Osteocyte (in vitro differentiated cells): ENCODE results near the gene PATE2. TPM values are rescaled to one million over a fixed set of nuclear protein-coding genes. Genes with fewer than 3 reads are reported as not detected.

Experiments
- DNase-seq: peaks from one replicate; pipeline ENCODE4 v3.0.0; 2021; ENCODE audit warnings: mixed read lengths; ENCODE audit not compliant: unreplicated experiment; ENCODE audit errors: extremely low spot score
- H3K27ac Mint-ChIP-seq: one replicate; pipeline ENCODE4 v1.8.0; 2021; ENCODE audit warnings: mild to moderate bottlenecking, mixed read lengths; ENCODE audit not compliant: unreplicated experiment
- H3K27me3 Mint-ChIP-seq: one replicate; pipeline ENCODE4 v1.8.0; 2021; ENCODE audit warnings: mixed read lengths; ENCODE audit not compliant: unreplicated experiment
- H3K36me3 Mint-ChIP-seq: one replicate; pipeline ENCODE4 v1.8.0; 2021; ENCODE audit warnings: mixed read lengths; ENCODE audit not compliant: unreplicated experiment
- H3K4me1 Mint-ChIP-seq: one replicate; pipeline ENCODE4 v1.8.0; 2021; ENCODE audit warnings: mixed read lengths; ENCODE audit not compliant: unreplicated experiment
- H3K4me3 Mint-ChIP-seq: one replicate; pipeline ENCODE4 v1.8.0; 2021; ENCODE audit warnings: mild to moderate bottlenecking, moderate library complexity, mixed read lengths; ENCODE audit not compliant: unreplicated experiment
- H3K9me3 Mint-ChIP-seq: one replicate; pipeline ENCODE4 v1.8.0; 2021; ENCODE audit warnings: mixed read lengths; ENCODE audit not compliant: unreplicated experiment
- total RNA-seq: library from RNA; stranded (reverse); gene quantifications from 2 replicates; pipeline ENCODE4 v1.2.1, GENCODE V29; 2021
- TF ChIP-seq, protein P1 (sequence below): fragments of 200-600 bp; sonication (generic); IDR thresholded peaks from 2 replicates; pipeline ENCODE4 v1.5.0; 2021; ENCODE audit warnings: antibody characterized with exemption, mild to moderate bottlenecking, moderate library complexity

The PATE2 gene
- total RNA-seq, 1 donor from 2014 or later, result not detected

DNA sequence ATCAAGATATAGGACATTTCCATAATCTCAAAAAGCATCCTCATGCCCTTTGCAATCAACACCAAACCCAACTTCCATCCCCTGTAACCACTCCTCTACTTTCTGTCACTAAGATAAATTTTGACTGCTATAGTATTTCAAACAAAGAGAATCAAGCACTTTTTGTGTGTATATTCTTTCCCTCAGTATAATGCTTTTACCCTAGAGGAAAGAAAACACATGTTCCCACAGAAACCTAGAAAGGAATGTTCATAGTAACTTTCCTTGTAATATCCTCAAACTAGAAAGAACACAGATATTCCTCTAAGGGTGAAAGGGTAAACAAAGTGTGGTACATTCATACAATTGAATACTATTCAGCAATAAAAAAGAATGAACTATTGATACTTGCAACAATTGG, 38.0 kb downstream of the PATE2 start:
- no peaks in the 10 kb centered on the region for H3K36me3 Mint-ChIP-seq
- no peak for DNase-seq
- H3K9me3 Mint-ChIP-seq, result peaks cover 6% of the 10 kb centered on the region
- H3K4me3 Mint-ChIP-seq, result no peak overlapping the region
- no peak overlapping the region for H3K27ac Mint-ChIP-seq
- no peaks in the 10 kb centered on the region for H3K4me1 Mint-ChIP-seq
- TF ChIP-seq, protein P1, sequence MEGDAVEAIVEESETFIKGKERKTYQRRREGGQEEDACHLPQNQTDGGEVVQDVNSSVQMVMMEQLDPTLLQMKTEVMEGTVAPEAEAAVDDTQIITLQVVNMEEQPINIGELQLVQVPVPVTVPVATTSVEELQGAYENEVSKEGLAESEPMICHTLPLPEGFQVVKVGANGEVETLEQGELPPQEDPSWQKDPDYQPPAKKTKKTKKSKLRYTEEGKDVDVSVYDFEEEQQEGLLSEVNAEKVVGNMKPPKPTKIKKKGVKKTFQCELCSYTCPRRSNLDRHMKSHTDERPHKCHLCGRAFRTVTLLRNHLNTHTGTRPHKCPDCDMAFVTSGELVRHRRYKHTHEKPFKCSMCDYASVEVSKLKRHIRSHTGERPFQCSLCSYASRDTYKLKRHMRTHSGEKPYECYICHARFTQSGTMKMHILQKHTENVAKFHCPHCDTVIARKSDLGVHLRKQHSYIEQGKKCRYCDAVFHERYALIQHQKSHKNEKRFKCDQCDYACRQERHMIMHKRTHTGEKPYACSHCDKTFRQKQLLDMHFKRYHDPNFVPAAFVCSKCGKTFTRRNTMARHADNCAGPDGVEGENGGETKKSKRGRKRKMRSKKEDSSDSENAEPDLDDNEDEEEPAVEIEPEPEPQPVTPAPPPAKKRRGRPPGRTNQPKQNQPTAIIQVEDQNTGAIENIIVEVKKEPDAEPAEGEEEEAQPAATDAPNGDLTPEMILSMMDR, result no peak
- H3K27me3 Mint-ChIP-seq, result peaks cover 22% of the 10 kb centered on the region

DNA sequence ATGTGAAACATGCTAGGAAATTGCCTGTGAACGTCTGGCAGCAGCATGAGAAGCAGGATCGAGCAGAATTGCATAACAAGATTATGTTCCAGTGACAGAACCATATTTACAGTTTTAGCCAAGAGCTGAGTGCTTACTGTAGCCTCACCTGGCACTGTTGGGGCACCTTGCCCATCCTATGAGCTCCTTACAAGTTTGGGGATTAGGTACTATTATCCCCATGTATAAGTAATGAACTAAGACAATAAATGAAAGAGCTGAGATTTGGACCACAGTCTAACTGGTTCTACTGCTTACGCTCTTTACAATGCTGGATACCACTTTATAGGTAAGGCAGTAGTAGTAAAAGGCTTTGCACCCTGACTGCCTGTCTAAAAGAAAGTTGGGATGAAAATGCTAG, 49.7 kb downstream of the PATE2 start:
- DNase-seq, result no peak
- H3K36me3 Mint-ChIP-seq, result no peaks in the 10 kb centered on the region
- TF ChIP-seq, protein P1, result no peak
- H3K4me1 Mint-ChIP-seq, result no peaks in the 10 kb centered on the region
- no peak overlapping the region for H3K4me3 Mint-ChIP-seq
- no peak overlapping the region for H3K27ac Mint-ChIP-seq
- peaks cover 29% of the 10 kb centered on the region for H3K27me3 Mint-ChIP-seq
- no peaks in the 10 kb centered on the region for H3K9me3 Mint-ChIP-seq

Other genes with a start within 250 kb of the PATE2 start
- gene EI24, start 209.4 kb downstream of the PATE2 start, total RNA-seq, result 83.6 and 90.7 TPM in 2 replicates
- 226 and 229 TPM in 2 replicates for gene STT3A, start 186.0 kb downstream of the PATE2 start, total RNA-seq
- 17.5 and 23.1 TPM in 2 replicates for gene CHEK1, start 153.7 kb downstream of the PATE2 start, total RNA-seq
- gene ACRV1, start 98.0 kb downstream of the PATE2 start, total RNA-seq, result not detected in 2 replicates
- not detected in 2 replicates for gene PATE1, start 32.5 kb downstream of the PATE2 start, total RNA-seq
- not detected in 2 replicates for gene PATE3, start 9.3 kb upstream of the PATE2 start, total RNA-seq
- not detected in 2 replicates for gene PATE4, start 54.5 kb upstream of the PATE2 start, total RNA-seq
- 4.5 and 5.1 TPM in 2 replicates for gene HYLS1, start 108.8 kb upstream of the PATE2 start, total RNA-seq
- 10.5 and 14.6 TPM in 2 replicates for gene PUS3, start 124.4 kb upstream of the PATE2 start, total RNA-seq
- not detected in 2 replicates for gene DDX25, start 125.7 kb upstream of the PATE2 start, total RNA-seq
- not detected in 2 replicates for gene VSIG10L2, start 167.2 kb upstream of the PATE2 start, total RNA-seq